Activated gamma-delta T cell treated with Interleukin-2 at 50 U/mL for 16 hours (primary cell): ENCODE data around the gene DDR2.

Source experiments
- DNase-seq: peaks from one replicate; pipeline ENCODE4 v3.0.0-alpha.2; 2020

DDR2 gene

DNA sequence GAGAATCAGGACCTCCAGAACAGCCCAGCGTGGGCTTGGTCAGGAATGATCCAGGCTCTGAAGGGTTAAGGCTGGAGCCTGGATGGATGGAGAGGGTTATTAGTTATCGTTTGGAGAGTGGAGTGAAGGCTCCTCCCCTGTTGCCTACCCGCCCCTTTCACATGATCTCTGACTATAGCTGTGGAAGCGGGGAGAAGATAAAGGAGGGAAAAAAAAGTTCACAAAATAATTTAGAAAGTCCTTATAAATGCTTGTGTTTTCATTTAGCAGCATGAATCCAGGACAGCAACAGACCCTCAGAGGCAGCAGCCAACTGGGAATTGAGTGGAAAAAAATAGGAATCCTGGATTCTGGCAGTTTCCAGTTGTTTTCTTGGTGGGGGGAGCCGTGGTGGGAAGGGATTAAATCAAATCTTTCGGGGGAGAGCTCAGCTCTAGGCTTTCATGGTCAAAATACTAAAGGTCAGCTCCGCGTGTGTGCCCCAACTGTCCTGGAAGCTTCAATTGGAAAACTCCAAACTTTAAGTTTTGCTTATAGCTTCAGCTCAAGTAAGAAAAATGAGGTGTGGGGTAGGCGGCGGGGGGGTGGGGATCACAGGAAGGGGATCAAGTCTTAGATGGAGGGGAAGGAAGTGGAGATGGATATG lies 595 bp upstream of the DDR2 start:
- no peak for DNase-seq

DNA sequence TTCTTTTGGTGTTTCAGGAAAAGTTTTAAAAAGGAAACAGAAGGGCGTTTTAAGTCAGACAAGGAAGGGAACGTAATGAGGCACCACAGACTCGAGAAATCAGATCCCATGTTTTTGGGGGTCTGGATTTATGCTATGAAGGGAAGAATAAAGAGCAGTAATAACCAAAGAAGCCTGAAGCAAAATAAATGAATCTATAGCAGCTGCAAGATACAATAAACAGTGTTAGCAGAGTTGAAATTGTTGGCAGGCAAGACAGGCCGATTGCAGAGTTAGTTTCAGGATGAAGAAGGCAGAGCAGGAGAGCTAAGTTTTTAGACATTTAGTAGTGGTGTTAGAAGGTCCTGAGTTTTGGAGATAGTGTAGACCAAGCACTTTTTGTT lies 425 bp downstream of the DDR2 start:
- no peak for DNase-seq

DNA sequence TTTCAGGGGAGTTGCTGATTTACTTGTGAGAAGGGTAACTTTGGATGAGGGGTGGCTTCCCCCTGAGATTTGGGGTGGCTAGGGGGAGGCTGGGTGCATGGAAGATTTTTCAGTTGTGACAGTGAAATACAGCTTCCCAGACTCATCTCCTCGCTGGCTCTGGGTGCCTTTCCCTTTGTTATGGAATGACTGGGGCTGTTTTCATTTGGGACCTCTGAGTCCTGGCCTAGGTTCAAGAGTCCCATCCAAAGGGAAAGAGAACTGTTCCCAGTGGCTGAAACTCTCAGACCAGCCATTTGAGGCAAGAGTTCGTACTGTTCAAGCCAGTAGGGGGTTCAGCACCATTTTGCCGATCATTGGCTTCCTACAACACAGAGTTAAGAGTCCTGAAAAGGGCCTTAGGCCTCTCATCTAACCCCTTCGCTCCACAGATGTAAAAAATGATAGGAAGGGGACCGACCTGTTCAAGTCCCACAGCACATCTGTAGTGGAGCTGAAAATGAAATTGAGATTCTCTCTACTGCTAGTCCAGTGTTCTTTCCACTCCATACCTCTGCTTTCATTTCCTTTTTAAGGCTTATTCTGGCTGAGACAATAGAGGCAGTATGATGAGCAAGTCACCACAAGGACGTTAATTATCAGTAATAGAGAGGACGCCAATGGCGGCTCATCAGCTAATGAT lies 958 bp downstream of the DDR2 start:
- no peak for DNase-seq

DNA sequence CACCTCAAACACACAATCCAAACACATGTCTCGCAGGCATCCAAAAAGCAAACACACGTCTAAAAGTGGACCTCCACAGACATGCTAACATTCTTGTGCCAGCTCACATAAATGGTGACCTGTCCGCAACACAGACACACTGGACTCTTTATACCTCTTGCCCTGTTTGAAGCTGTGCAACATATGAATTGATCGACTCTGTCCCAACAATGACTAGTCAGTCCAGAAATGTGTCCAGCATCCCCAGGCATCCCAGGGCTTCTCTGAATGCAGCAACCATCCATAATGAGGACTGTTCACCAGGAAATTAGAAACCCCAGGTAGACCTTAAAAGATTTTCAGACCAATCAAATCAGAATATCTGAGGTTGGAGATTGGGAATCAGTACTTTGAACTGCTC lies 3.2 kb downstream of the DDR2 start:
- DNase-seq = no peak

DNA sequence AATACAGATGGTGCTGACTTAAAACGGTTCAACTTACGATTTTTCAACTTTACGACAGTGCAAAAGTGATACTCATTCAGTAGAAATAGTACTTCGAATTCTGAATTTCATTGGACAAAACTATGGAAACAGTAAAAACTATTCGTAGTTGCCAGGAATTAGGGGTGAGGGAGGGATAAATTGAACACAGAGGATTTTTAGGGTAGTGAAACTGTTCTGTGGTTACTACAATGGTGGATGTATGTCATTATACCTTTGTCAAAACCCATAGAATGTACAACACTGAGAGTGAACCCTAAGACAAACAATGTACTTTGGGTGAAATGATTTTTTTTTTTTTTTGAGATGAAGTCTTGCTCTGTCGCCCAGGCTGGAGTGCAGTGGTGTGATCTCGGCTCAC lies 7.5 kb downstream of the DDR2 start:
- DNase-seq = no peak

DNA sequence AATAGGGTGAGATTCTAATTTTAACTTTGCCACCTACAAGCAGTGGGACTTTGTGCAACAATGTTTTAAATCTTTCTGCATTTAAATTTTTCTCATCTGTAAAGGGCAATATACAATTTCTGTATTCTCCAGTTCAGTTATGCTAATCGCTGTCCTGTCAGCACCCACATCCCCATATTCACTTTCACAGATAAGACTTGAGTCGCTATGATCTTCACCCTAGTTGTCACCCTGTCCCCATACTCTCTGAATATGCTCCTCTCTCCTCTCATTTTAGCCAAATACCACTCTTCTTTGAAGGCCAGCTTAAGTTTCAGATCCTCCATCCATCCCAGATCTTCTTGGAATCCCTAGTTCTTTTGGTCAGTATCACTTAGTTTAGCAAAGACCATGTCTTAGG lies 8.8 kb downstream of the DDR2 start:
- no peak for DNase-seq

DNA sequence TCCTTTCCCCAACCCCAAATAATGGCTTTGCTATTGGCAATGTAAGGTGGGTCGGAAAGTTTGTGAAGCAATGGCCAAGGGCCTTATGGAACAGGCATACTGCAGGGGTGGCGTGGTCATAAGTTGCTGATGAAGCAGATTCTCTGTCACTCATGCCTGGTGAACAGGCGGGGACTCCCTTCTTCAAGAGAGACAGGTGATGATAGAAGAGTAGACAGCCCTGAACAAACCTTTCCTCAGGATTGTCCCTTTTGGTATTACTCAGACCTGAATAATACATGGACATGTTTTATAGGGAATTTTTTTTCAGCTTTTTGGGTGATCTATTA lies 12.7 kb downstream of the DDR2 start:
- no peak for DNase-seq

DNA sequence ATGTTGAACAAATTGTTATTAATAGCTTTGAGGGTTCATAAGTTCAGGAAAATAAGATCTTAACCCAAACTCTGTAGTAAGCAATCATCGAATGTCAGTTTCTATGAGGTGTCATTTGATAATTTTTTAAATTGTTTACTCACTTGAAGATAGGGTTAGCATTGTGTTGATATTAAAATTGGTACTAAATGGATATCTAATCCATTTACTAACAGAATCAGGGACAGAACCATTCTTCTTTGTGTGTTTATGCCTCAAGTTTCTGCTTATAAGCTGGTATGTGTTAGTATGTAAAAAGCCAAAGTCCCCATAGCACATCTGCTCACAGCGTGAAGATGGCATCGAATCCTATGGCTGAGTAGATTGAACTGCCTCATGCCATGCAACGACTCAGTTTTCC lies 13.4 kb downstream of the DDR2 start:
- DNase-seq = no peak

DNA sequence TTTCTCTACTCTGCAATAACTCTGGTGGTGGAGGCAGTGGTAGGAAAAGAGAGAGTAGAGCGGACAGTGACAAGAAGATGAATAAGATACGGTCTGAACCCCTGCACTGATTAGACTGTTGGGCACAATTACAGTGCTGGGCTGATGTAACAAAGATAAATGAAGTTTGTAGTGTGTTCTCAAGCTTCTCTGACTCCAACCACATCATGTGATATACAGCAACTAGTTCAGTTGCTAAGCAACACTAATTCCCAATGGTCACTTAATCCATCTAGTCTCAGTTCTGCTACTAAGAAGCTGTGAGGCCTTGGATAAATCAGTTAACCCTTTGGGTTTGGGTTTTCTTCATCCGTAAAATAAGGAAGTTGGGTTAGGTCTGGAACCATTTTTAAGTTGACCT lies 17.3 kb downstream of the DDR2 start:
- no peak for DNase-seq

DNA sequence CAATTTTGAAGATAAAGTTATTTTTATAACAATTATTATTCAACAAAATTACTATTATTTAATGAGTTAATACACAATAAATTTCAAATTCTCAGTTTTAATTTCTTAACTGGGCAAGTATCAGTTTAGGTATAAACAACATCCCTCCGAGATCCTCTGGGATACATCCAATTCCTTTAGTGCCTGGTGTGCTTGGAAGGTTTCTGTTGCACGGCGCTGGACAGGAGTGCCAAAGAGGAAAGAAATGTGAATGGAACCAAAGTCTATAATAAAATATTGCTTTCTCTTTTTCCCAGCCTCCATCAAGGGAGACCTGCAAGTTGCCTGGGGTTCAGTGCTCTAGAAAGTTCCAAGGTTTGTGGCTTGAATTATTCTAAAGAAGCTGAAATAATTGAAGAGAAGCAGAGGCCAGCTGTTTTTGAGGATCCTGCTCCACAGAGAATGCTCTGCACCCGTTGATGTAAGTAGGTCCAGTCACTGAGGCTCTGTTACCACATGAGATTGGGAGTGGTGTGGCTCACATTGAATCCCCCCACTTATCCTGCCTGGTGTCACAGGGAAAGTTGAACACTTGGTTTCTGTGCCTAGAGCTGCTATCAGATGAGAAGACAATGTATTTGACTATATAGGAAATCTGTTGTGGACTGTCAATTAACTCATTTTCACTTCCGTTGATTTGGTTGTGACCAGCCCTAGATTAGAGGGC lies 22.8 kb downstream of the DDR2 start:
- DNase-seq = no peak

DNA sequence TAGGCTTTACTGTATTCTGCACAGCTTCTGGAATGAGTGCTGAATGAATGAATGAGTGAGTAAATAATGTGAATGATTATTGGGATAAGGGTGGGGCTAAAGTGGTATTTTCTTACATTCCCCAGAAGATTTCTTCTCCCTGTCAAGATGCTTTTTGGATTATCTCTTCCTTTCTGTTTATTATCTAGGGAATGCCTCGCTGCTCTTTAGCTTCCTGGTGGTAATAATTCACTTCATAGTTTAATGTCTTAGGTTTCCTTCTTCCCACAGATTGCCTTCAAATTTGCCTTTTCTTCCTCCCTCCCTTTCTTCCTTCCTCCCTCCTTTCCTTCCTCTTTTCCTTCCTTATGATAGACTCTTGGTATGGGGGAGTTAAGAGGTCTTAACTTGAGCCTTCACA lies 24.0 kb downstream of the DDR2 start:
- DNase-seq = no peak

DNA sequence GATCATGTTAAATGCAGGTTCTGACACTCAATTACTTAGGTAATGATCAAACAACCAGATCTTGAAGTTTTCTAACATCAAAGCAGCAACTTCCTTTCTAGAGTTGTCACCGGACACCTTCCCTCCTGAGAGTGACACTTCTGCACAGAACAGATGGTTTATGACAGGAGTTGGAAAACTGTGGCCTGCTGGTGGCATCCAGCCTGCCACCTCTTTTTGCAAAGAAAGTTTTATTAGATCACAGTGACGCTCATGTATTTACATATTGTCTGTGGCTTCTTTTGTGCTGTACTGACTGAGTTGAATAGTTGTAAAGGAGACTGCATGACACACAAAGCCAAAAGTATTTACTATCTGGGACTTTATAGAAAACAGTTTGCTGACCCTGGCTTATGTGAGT lies 28.3 kb downstream of the DDR2 start:
- no peak for DNase-seq

DNA sequence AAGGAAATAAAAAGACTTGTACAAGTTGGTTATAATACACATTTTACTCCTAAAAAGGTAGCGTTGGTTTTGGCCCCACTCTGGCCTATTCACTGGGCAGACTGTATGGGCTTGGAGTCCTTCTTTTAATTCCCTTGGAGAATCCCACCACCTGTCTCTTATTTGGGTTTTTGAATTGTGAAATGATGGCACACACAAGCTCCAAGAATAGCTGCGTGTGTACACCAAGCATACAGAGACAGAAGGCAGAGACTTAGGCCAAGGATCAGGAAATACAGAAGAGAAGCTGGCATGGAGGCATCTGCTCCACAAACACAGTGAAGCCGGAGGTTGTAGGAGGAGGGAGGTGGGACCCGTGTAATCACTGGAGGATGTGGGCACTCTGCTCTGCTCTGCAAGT lies 29.1 kb downstream of the DDR2 start:
- DNase-seq = no peak

DNA sequence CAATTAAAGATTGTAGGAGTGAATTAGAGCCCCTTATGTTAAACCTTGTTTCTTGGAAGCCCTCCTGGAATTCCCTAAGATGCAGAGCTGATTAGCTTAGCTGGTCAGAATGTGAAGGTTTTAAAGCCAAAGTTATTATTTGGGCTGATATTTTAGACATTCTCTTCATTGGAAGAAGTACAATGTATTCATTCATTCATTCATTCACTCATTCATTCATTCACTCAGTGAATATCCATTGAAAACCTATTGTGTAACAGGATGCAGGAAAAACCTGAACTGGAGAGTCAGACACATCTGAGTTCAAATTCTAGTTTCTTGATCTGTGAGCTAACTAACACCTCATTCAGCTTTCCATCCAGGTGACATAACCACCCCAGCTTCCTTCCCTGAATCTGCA lies 29.7 kb downstream of the DDR2 start:
- DNase-seq = no peak

DNA sequence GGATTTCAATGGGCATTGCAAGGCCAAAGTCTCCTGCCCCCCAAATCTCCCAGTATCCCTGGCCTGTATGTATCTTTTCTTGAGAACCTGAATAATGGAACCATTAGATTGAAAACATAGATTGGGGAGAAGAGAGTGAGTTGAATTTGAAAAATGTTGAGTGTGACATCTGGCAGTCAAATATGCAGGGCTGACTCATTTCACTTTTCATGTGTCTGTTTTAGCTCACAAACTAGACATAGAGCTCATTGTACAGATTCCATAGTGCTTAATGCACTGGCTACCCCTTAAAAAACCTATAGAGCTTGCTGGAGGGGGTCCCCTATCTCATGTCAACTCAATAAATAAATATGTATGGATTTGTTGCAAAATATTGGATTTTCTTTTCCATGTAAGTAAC lies 30.8 kb downstream of the DDR2 start:
- no peak for DNase-seq

DNA sequence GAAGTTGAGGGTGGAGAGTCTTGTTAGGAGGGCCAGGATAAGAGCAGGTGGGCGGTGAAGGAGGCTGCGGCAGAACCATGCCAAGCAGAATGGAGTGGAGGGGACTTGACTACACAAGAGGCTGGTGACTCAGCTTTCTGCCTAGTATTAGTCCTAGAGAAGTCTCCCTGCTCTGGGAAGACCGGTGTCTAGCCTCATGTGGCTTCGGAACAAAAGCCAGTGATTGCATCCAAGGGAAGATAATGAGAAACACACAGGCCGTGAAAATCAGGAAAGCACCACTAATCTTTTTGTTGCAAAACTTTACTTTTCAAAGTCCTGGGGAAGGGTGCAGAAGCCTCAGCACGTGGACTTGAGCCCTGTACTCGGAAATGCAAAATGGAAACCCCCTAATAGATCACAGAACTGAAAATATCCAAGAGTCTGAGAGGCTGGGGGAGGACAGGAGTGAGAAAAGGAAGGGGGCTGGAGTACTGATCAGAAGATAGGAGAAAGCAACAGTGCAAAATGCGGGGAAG lies 31.4 kb downstream of the DDR2 start:
- no peak for DNase-seq

DNA sequence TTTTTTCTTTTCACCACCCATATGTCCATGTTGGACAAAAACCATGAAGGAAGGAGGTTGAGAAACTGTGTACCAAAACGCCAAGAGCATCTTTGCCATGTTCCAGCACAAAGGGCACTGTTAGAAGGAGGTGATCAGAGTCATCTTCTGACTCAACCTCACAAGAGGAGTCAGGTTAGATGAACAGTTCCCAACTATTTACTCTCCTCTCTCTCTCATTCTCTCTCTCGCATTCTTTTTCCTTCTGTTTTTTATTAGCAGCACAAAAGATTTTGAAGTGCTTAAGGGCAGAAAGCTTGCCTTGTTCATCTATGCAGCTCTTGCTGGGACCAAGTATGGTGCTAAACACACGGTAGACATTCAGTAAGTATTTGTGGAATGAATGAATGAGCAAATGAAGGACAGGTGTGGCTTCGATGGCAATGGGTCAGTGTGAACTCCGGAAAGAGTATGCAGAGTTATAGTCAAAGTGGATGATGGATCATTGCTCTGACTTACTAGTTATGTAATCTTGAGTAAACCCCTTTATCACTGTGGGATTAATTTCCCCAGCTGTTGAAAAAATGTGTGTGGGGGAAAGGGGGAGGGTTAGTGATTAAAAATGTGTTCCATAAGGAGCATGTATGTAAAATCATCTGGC lies 33.9 kb downstream of the DDR2 start:
- no peak for DNase-seq

DNA sequence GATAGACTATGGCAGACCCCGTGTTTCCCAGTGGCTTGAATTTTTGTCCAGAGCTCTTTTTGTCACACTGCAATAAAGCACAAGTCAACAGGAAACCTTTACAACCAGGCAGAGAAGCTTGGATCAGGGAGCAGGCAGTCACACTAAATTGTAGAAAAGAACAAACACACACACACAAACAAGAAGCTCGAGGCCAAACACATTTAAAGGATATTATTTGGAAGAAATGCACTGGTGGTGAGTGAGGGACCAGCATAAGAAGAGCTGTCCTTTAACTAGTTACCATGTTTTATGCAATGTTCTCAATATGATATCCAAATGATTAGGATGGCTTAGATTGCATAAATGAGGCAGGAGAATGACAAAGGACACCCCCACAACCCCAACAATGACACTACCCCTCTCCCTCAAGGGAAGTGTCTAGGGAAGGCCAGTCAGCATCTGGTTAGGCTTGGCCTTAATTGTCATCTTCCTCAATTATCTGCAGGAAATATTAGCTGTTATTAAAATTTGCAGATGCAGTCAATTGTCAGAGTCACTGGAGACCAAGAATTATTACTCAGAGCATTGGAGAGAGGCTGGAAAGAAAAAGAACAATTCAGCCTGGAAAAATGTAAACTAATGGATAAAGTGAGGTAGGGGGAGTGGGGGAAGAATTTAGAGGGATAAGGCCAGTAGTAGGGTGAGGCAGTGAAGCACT lies 35.3 kb downstream of the DDR2 start:
- no peak for DNase-seq

DNA sequence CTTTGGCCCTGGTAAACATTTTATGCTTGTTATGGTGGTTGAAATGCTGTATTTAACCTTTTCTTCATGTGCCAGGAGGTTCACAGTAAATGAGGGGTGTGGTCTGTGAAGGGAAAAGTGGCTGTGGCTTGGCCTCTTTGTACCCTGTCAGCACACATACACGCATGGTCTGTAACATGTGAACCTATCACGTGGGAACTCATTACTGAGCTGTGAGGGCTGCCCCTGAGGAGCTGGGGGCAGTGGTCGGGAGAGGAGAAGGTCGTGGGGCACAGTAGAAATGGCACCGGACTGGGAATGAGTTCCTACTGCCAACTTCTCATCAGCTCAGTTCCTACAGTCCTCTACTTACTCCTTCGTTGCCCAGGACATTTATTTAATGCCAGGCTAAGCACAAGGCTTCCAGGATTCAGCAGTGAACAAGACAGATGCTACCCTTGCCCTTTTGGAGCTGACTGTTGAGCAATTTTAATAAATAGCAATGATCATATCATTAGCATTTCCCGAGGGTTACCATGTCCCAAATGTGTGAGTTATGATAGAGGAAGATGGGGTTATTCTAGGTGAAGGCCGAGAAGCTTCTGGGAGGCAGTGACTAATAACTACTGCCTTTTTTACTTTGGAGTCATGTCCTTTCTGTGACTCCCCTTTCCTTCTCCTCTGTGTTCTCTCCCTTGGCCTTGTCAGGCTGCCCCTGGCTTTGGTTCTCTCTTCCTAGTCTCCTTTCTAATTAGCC lies 38.8 kb downstream of the DDR2 start:
- no peak for DNase-seq

DNA sequence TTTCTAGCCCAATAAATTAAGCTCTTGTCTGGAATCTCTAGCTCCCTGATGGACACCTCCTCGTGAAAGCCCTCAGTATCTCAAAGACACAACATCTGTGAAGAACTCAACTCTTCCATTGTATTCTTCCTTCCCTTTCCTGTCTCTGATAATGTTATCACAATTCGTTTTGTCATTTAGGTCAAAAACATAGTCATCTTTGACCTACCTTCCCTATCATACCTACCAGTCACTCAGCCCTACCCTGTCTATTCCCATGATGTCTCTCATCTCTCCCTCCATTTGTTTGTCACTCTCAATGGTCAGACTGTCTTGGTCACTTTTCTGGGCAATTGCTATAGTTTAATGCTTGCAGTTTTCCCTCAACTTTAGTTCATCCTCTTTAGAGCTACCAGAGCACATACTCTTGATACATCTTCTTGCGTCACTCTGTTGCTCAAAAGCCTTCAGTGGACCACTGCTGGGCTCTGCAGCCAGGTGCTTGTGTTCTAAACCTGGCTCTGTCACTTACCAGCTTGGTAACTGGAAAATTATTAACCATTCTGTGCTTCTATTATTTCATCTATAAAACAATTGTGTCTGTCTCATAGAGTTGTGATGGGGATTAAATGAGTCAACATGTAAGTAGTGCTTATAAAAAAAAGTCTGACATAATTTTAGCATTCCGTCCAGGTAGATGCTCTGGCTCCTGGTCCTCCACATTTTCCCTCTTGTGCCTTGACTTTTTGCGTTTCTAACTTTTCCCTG lies 39.6 kb downstream of the DDR2 start:
- DNase-seq = no peak

DNA sequence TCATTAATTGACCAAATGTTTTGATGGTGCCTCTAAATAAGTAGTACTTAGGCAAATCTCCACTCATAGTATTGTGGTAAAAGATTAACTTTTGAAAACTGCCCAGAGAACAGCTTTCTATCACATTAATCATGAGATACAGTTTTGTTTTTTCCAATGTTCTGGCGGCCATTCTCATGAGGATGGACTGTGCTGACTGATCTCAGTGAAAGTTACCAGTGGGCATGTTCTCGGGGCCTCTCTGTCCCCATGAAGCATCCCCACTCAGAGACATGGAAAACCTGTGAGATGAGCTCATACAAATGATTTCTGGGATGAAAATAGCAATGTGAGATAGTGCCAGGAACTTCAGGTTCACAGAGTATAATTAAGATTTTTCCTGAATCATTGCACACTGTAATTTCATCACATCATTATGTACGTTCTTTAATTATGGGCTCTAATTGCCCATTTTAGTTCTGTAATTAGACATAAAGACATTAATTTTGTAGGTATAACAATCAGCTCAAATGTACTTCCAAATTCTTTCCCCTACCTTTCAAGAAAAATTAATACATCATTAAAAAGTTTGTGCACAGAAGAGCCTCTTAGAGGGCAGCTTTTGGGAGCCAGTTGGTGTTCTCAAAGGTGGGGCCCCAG lies 40.5 kb downstream of the DDR2 start:
- DNase-seq = no peak
